IMR-90 (cell line): Measurements from ENCODE around the gene ARHGEF26.

Experiments used
- CTCF ChIP-seq: conservative IDR thresholded peaks from 2 replicates; pipeline ENCODE4 v1.5.1; 2012; ENCODE audit warnings: mild to moderate bottlenecking, low read depth, low read length, improper control_type of control experiment
- POLR2A ChIP-seq: IDR thresholded peaks from 2 replicates; pipeline ENCODE4 v1.6.1; 2012; ENCODE audit warnings: mild to moderate bottlenecking, low read depth, low read length
- RFX5 ChIP-seq: IDR thresholded peaks from 2 replicates; pipeline ENCODE4 v1.8.0; 2012; ENCODE audit warnings: low read depth, mild to moderate bottlenecking, low read length, moderate library complexity

GRCh38 chr3:154182322-154182922, 61.2 kb downstream of the ARHGEF26 start:
- TF ChIP-seq POLR2A (no peak), CTCF (no peak), RFX5 (no peak)
